ENCODE data around the gene KBTBD13. TPM values are rescaled to one million over a fixed set of nuclear protein-coding genes. Genes with fewer than 3 reads are reported as not detected.
"Not testable (repeated sequence)": the region's sequence is repeated elsewhere in the genome, so short reads cannot be mapped to it uniquely, and the experiment has no call there.

Gene KBTBD13
- total and polyA plus RNA-seq, 7 donors, result 0.12 to 5.7 (median 1.8) TPM

DNA sequence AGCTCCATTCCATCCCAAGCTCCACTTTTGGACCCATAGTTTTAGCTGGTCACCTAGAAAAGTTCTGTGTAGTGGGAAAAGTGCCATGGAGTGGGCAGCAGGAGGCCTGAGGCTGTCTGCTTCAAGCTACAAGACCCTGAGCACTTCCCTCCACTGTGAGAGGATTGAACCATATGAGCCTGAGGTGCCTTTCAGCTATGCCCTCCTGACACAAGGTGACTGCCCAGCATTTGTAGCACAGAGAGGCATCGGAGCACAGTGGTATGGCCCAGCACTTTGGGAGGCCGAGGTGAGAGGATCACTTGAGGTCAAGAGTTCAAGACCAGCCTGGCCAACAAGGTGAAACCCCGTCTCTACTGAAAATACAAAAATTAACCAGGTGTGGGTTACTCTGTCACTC lies 3.9 kb upstream of the KBTBD13 start:
- 91 to 94% (median 91%) methylated on average over 3 of the region's 3 CpGs for WGBS, 3 donors
- intact Hi-C loops (cut with DNase I), result no loop called here
- TF ChIP-seq, protein P1, sequence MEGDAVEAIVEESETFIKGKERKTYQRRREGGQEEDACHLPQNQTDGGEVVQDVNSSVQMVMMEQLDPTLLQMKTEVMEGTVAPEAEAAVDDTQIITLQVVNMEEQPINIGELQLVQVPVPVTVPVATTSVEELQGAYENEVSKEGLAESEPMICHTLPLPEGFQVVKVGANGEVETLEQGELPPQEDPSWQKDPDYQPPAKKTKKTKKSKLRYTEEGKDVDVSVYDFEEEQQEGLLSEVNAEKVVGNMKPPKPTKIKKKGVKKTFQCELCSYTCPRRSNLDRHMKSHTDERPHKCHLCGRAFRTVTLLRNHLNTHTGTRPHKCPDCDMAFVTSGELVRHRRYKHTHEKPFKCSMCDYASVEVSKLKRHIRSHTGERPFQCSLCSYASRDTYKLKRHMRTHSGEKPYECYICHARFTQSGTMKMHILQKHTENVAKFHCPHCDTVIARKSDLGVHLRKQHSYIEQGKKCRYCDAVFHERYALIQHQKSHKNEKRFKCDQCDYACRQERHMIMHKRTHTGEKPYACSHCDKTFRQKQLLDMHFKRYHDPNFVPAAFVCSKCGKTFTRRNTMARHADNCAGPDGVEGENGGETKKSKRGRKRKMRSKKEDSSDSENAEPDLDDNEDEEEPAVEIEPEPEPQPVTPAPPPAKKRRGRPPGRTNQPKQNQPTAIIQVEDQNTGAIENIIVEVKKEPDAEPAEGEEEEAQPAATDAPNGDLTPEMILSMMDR (IDR thresholded peaks at IDR 0.05), result no peak
- Histone ChIP-seq H3K9me3 (no peaks in the 10 kb centered on the region), H3K27ac (peak overlapping the region; percentile 59), H3K27me3 (ENCODE audit: insufficient read depth in 3 of 3, low read length in 2 of 3) (peaks cover 0 to 2% (median 0%) of the 10 kb centered on the region in 3 donors), H3K4me1 (peaks cover 38% of the 10 kb centered on the region), H3K4me3 (no peak overlapping the region), H3K36me3 (ENCODE audit: insufficient read depth in 1 of 2, low read depth in 1 of 2) (no peaks in the 10 kb centered on the region)
- no peak for DNase-seq
- ATAC-seq, result no peak

DNA sequence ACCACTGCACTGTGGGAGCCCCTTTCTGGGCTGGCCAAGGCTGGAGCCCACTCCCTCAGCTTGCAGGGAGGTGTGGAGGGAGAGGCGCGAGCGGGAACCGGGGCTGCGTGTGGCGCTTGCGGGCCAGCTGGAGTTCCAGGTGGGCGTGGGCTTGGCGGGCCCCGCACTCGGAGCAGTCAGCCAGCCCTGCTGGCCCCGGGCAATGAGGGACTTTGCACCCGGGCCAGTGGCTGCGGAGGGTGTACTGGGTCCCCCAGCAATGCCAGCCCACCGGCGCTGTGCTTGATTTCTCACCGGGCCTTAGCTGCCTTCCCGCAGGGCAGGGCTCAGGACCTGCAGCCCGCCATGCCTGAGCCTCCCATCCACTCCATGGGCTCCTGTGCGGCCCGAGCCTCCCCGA lies 1.6 kb upstream of the KBTBD13 start:
- H3K27me3 ChIP-seq (ENCODE audit: insufficient read depth in 3 of 3, low read length in 2 of 3); intact Hi-C loops (cut with DNase I); H3K9me3 ChIP-seq; ATAC-seq; H3K27ac ChIP-seq; H3K36me3 ChIP-seq (ENCODE audit: insufficient read depth in 1 of 2, low read depth in 1 of 2); H3K4me3 ChIP-seq; DNase-seq: not testable (repeated sequence)
- H3K4me1 ChIP-seq, result peaks cover 49% of the 10 kb centered on the region
- 93 to 100% (median 94%) methylated on average over 7 to 22 of the region's 22 CpGs for WGBS, 3 donors

DNA sequence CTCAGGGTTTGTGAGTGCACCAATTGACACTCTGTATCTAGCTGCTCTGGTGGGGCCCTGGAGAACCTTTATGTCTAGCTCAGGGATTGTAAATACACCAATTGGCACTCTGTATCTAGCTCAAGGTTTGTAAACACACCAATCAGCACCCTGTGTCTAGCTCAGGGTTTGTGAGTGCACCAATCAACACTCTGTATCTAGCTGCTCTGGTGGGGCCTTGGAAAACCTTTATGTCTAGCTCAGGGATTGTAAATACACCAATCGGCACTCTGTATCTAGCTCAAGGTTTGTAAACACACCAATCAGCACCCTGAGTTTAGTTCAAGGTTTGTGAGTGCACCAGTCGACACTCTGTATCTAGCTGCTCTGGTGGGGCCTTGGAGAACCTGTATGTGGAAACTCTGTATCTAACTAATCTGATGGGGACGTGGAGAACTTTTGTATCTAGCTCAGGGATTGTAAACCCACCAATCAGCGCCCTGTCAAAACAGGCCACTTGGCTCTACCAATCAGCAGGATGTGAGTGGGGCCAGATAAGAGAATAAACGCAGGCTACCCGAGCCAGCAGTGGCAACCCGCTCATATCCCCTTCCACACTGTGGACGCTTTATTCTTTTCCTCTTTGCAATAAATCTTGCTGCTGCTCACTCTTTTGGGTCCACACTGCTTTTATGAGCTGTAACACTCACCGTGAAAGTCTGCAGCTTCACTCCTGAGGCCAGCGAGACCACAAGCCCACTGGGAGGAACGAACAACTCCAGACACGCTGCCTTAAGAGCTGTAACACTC lies 745 bp upstream of the KBTBD13 start:
- H3K36me3 ChIP-seq (ENCODE audit: insufficient read depth in 1 of 2, low read depth in 1 of 2); intact Hi-C loops (cut with DNase I); ATAC-seq; H3K27me3 ChIP-seq (ENCODE audit: insufficient read depth in 3 of 3, low read length in 2 of 3); H3K9me3 ChIP-seq; DNase-seq: not testable (repeated sequence)
- 43 to 53% (median 44%) methylated on average over 12 of the region's 12 CpGs for WGBS, 3 donors
- H3K4me3 ChIP-seq, result peak overlapping the region; percentile 52
- peak overlapping the region; percentile 87 for H3K27ac ChIP-seq
- H3K4me1 ChIP-seq, result peaks cover 41% of the 10 kb centered on the region

DNA sequence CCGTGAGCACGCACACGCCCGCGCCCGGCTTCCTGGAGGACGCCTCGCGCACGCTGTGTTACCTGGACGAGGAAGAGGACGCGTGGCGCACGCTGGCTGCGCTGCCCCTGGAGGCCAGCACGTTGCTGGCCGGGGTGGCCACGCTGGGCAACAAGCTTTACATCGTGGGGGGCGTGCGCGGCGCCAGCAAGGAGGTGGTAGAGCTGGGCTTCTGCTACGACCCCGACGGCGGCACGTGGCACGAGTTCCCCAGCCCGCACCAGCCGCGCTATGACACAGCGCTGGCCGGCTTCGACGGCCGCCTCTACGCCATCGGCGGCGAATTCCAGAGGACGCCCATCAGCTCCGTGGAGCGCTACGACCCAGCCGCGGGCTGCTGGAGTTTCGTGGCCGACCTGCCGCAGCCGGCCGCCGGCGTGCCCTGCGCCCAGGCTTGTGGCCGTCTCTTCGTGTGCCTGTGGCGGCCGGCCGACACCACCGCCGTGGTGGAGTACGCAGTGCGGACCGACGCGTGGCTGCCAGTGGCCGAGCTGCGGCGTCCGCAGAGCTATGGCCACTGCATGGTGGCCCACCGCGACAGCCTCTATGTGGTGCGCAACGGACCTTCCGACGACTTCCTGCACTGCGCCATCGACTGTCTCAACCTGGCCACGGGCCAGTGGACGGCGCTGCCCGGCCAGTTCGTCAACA lies 890 bp downstream of the KBTBD13 start:
- Histone ChIP-seq H3K36me3 (ENCODE audit: insufficient read depth in 1 of 2, low read depth in 1 of 2) (no peaks in the 10 kb centered on the region), H3K27me3 (ENCODE audit: insufficient read depth in 3 of 3, low read length in 2 of 3) (no peaks in the 10 kb centered on the region), H3K4me1 (peaks cover 29% of the 10 kb centered on the region), H3K27ac (peak overlapping the region; percentile 87), H3K9me3 (no peaks in the 10 kb centered on the region), H3K4me3 (peak overlapping the region; percentile 52)
- ATAC-seq (peak in 3 of 4 donors; percentile 6 to 17 (median 9)), DNase-seq (no peak)
- intact Hi-C loops (cut with DNase I), result no loop called here
- 51 to 69% (median 57%) methylated on average over 82 to 85 of the region's 85 CpGs for WGBS, 3 donors
- TF ChIP-seq, protein P1 (IDR thresholded peaks at IDR 0.05), result no peak

DNA sequence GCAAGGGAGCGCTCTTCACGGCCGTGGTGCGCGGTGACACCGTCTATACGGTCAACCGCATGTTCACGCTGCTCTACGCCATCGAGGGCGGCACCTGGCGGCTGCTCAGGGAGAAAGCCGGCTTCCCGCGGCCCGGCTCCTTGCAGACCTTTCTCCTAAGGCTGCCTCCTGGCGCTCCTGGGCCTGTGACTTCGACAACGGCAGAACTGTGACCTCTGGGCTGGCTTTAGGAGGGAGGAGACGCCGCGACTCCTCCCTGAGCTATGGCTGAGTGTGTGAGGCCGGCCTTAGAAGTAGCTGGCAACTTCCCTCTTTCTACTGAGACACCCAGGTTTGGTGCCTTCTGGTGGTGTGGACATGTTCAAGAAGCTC lies 1.4 kb downstream of the KBTBD13 start:
- Histone ChIP-seq H3K36me3 (ENCODE audit: insufficient read depth in 1 of 2, low read depth in 1 of 2) (no peaks in the 10 kb centered on the region), H3K4me1 (peaks cover 34% of the 10 kb centered on the region), H3K4me3 (peak overlapping the region; percentile 52), H3K27ac (peak overlapping the region; percentile 87), H3K27me3 (ENCODE audit: insufficient read depth in 3 of 3, low read length in 2 of 3) (no peaks in the 10 kb centered on the region), H3K9me3 (no peaks in the 10 kb centered on the region)
- TF ChIP-seq, protein P1 (IDR thresholded peaks at IDR 0.05), result peak; percentile 60
- peak; percentile 74 to 92 for DNase-seq
- peak; percentile 78 to 89 (median 87) for ATAC-seq
- intact Hi-C loops (cut with DNase I), result loop anchor here in 1 of 2 donors (1.0 kb wide), 1 partner anchor 24 kb away; no protein-coding TSS in a partner anchor
- WGBS, 3 donors, result 9 to 29% (median 10%) methylated on average over 20 to 24 of the region's 24 CpGs

All from psoas muscle (tissue), 8 donors.